Heart left ventricle (tissue), 16 donors: ENCODE data around the gene RAD51C. TPM values are rescaled to one million over a fixed set of nuclear protein-coding genes. Genes with fewer than 3 reads are reported as not detected.
"Not testable (repeated sequence)": the region's sequence is repeated elsewhere in the genome, so short reads cannot be mapped to it uniquely, and the experiment has no call there.

Experiments
- ATAC-seq, 4 donors: fragments of 200-7000 bp; cut with Tn5 transposase; one replicate each; pipeline ENCODE4 v1.9.1; 2020 to 2022; ENCODE audit warnings: moderate library complexity in 4 of 4, mild to moderate bottlenecking in 3 of 4, moderate number of reproducible peaks in 1 of 4
- DNase-seq, 5 donors: peaks; one replicate each; pipeline ENCODE4 v3.0.0-alpha.2; 2020
- H3K27ac ChIP-seq, 12 donors: fragments of 200-600 bp; sonication (generic) in 4 of 12; one replicate each; pipeline versions ENCODE4 v1.5.0 to v1.8.0; 2016 to 2022; ENCODE audit warnings: mild to moderate bottlenecking in 2 of 12
- H3K27me3 ChIP-seq, 9 donors: fragments of 200-600 bp; sonication (generic) in 2 of 9; one replicate each; pipeline versions ENCODE4 v1.5.1 to v1.8.0; 2016 to 2022; ENCODE audit warnings: mild to moderate bottlenecking in 3 of 9
- H3K36me3 ChIP-seq, 9 donors: fragments of 200-600 bp; sonication (generic) in 2 of 9; one replicate each; pipeline versions ENCODE4 v1.5.0 to v1.8.0; 2018 to 2022; ENCODE audit warnings: mild to moderate bottlenecking in 2 of 9
- H3K4me1 ChIP-seq, 12 donors: fragments of 200-600 bp; sonication (generic) in 4 of 12; one replicate each; pipeline versions ENCODE4 v1.5.0 to v1.8.0; 2016 to 2022; ENCODE audit warnings: mild to moderate bottlenecking in 3 of 12
- H3K4me3 ChIP-seq, 12 donors: fragments of 200-600 bp; sonication (generic) in 4 of 12; one replicate each; pipeline versions ENCODE4 v1.5.0 to v1.8.0; 2017 to 2022; ENCODE audit warnings: mild to moderate bottlenecking in 9 of 12, moderate library complexity in 4 of 12
- H3K9me3 ChIP-seq, 12 donors: fragments of 200-600 bp; sonication (generic) in 4 of 12; one replicate each; pipeline versions ENCODE4 v1.5.0 to v1.8.0; 2016 to 2022; ENCODE audit warnings: mild to moderate bottlenecking in 1 of 12
- CTCF ChIP-seq, 12 donors: fragments of 200-600 bp; sonication (generic) in 4 of 12; IDR thresholded peaks; one replicate each; pipeline versions ENCODE4 v1.5.0 to v1.8.0; 2018 to 2022; ENCODE audit warnings: antibody characterized with exemption in 12 of 12, mild to moderate bottlenecking in 5 of 12
- POLR2A ChIP-seq, 2 donors: fragments of 450-650 bp; IDR thresholded peaks; one replicate each; pipeline ENCODE4 v1.6.1; 2017; ENCODE audit warnings: antibody characterized with exemption in 2 of 2, mild to moderate bottlenecking in 2 of 2, moderate library complexity in 2 of 2
- WGBS, 4 donors: extraction: QIAGEN DNeasy Blood & Tissue Kit in 2 of 4; methylation state at CpG; one replicate each; pipeline versions ENCODE4 v1.1.5 to v1.1.7; 2013 to 2018; 5-methylcytosine and 5-hydroxymethylcytosine counted together
- intact Hi-C, 10 donors: fragments of 100-400 bp; cut with DNase I; formaldehyde crosslinking; loops; one replicate each; pipeline versions ENCODE4 v1.11.1 to v1.14.2; 2022
- long read RNA-seq, 3 donors: library from polyadenylated mRNA; unstranded; transcript quantifications; one replicate each; pipeline ENCODE4 v2.0.0, GENCODE V29; 2020 to 2021
- polyA plus RNA-seq, 2 donors: library from polyadenylated mRNA; stranded (reverse); fragments of 200-250 nt; gene quantifications; one replicate each; pipeline ENCODE4 v1.2.3, GENCODE V29; 2013
- total RNA-seq, 9 donors: library from RNA; depleted of rRNA in 2 of 9; stranded (reverse); fragments of >200 nt in 2 of 9; fragmentation: NEBNext Ultra II Directional in 3 of 9; extraction: Animal tissue kit (Norgen Biotek cat#: 25700) in 3 of 9; gene quantifications; one replicate each; pipeline versions ENCODE4 v1.1.0 to v1.2.4, GENCODE V29; 2016 to 2023
- donor health status: ischemic (EF 13 %, LVEDD 7.1; RV severe dilation, severe dysfunction).
- donor health status: healthy with polysubstance abuse.
- donor health status: DM: no; HTN: yes; CAD: no.
- donor health status: DM: no; HTN: no; CAD: no.
- donor health status: ischemic (EF 25% LVEDD 6.9; RV normal size, moderate dysfunction).
- donor health status: ischemic (EF 25% LVEDD 5.7; RV mildly dilated, moderate dysfunction).
- donor health status: healthy.
- donor health status: DM: yes; HTN: yes; CAD: no.
- donor health status: ischemic (EF 35%, LVEDD 5.7; RV mildly dilated, moderate dysfunction).
- donor health status: nonischemic (EF 11% LVEDD 7.7; RV severe dilation, severe dysfunction).
- donor health status: DM: yes; HTN: yes; CAD: no.
- donor health status: PGD.
- donor health status: ischemic (EF 29% LVEDD 5.4; RV normal size, mild dysfunction).
- donor health status: nonischemic (EF 23%, LVEDD 6.1; RV moderate dilation, normal function).

Gene RAD51C
- total RNA-seq, result 10 to 100 TPM; 17.1 to 48.9 (median 39.6) TPM
- polyA plus RNA-seq, result 10 to 100 TPM; 20.8 to 41.1 TPM
- long read RNA-seq, donor 1, transcript RAD51C-201 (9 exons, 2,591 nt), result major isoform, 8 of 24 reads
- long read RNA-seq, donor 1, partial matches to known transcripts, result 2 of 24 reads
- long read RNA-seq, donor 1, other reads (novel, unspliced or antisense), result 14 of 24 reads
- long read RNA-seq, donor 2, transcript RAD51C-201 (9 exons, 2,591 nt), result major isoform, 60 of 115 reads
- long read RNA-seq, donor 2, partial matches to known transcripts, result 5 of 115 reads
- long read RNA-seq, donor 2, other reads (novel, unspliced or antisense), result 48 of 115 reads
- long read RNA-seq, donor 3, transcript RAD51C-201 (9 exons, 2,591 nt), result major isoform, 17 of 28 reads
- long read RNA-seq, donor 3, partial matches to known transcripts, result 1 of 28 reads
- long read RNA-seq, donor 3, other reads (novel, unspliced or antisense), result 9 of 28 reads

- Histone ChIP-seq H3K36me3 (peaks cover 0 to 22% (median 9%) of the 10 kb centered on the region in 9 donors), H3K4me3 (peak within 1 kb of the TSS; percentile 45 to 87 (median 70)), H3K4me1 (peaks cover 0 to 19% (median 11%) of the 10 kb centered on the region in 12 donors), H3K27me3 (no peaks in the 10 kb centered on the region), H3K27ac (peak within 1 kb of the TSS in 11 of 12 donors; percentile 53 to 91 (median 79)), H3K9me3 (no peaks in the 10 kb centered on the region)
- ATAC-seq (peak; percentile 89 to 100 (median 100)), DNase-seq (peak; percentile 86 to 93 (median 87))
- TF ChIP-seq POLR2A (IDR thresholded peaks at IDR 0.05) (peak in 1 of 2 donors; percentile 57), CTCF (IDR thresholded peaks at IDR 0.05) (no peak)
- WGBS, 4 donors, result 11 to 18% (median 13%) methylated on average over 34 to 50 of the region's 50 CpGs
- intact Hi-C loops, result loop anchor here in 8 of 10 donors (2.0 to 10.0 kb wide), 7 partner anchors 34 to 178 kb away; partner anchors contain the start of gene MTMR4 (in 2 of the 8)
Measured at GRCh38 chr17:58692239-58693055, at the start of gene RAD51C. RAD51C (plus strand) TSS chr17:58692602; CDS start chr17:58692644, 42 bp downstream.

- Histone ChIP-seq H3K4me3 (no peak overlapping the region), H3K4me1 (no peaks in the 10 kb centered on the region), H3K36me3 (no peaks in the 10 kb centered on the region), H3K27me3 (no peaks in the 10 kb centered on the region), H3K9me3 (no peaks in the 10 kb centered on the region), H3K27ac (no peak overlapping the region)
- ATAC-seq (no peak), DNase-seq (no peak)
- 55 to 74% (median 58%) methylated on average over 2 of the region's 2 CpGs for WGBS, 4 donors
- no peak for TF ChIP-seq CTCF (IDR thresholded peaks at IDR 0.05)
- no peak for TF ChIP-seq POLR2A (IDR thresholded peaks at IDR 0.05)
- intact Hi-C loops, result loop anchor here in 1 of 10 donors (10.0 kb wide), 1 partner anchor 62 kb away; no protein-coding TSS in a partner anchor
Measured at GRCh38 chr17:58643147-58643546, 49.3 kb upstream of the RAD51C start.

GRCh38 chr17:58648236-58648635, 44.2 kb upstream of the RAD51C start:
- no peak for TF ChIP-seq POLR2A (IDR thresholded peaks at IDR 0.05)
- no peak for TF ChIP-seq CTCF (IDR thresholded peaks at IDR 0.05)
- H3K4me3 ChIP-seq, result no peak overlapping the region
- H3K27ac ChIP-seq, result no peak overlapping the region
- DNase-seq (no peak), ATAC-seq (no peak)
- no peaks in the 10 kb centered on the region for H3K4me1 ChIP-seq
- intact Hi-C loops, result loop anchor here in 1 of 10 donors (10.0 kb wide), 1 partner anchor 57 kb away; no protein-coding TSS in a partner anchor
- H3K27me3 ChIP-seq, result no peaks in the 10 kb centered on the region
- H3K36me3 ChIP-seq, result no peaks in the 10 kb centered on the region
- H3K9me3 ChIP-seq, result no peaks in the 10 kb centered on the region

- H3K27me3 ChIP-seq, ATAC-seq, DNase-seq, H3K9me3 ChIP-seq, H3K36me3 ChIP-seq: not testable (repeated sequence)
- H3K4me3 ChIP-seq, result peak overlapping the region in 7 of 12 donors; percentile 46 to 74 (median 53)
- H3K4me1 ChIP-seq, result peaks cover 0 to 12% (median 0%) of the 10 kb centered on the region in 12 donors
- peak overlapping the region in 11 of 12 donors; percentile 58 to 90 (median 81) for H3K27ac ChIP-seq
- 68 to 76% (median 71%) methylated on average over 10 of the region's 10 CpGs for WGBS, 4 donors
- intact Hi-C loops, result loop anchor here in 2 of 10 donors (2.0 kb wide), 2 partner anchors 25 to 35 kb away; partner anchors contain the start of genes RAD51C (in 1 of the 2) and TEX14 (in 1 of the 2)
Measured at GRCh38 chr17:58657962-58658803, 34.2 kb upstream of the RAD51C start.
